Neural cell (in vitro differentiated cells): Measurements from ENCODE around the gene TNRC6C. TPM values are rescaled to one million over a fixed set of nuclear protein-coding genes. Genes with fewer than 3 reads are reported as not detected.

Experiments used
- H2AFZ ChIP-seq: fragments of 200-600, 300-800 bp; sonication (generic), shearing (Covaris generic); 2 replicates; pipeline ENCODE4 v1.6.0; 2014; ENCODE audit warnings: low read depth, mild to moderate bottlenecking, antibody characterized with exemption, low read length, moderate library complexity
- H3F3A ChIP-seq: fragments of 200-600 bp; shearing (Covaris generic); 2 replicates; pipeline ENCODE4 v1.6.1; 2016; ENCODE audit warnings: mild to moderate bottlenecking, moderate library complexity, mixed read lengths, antibody characterized with exemption, low read length; ENCODE audit not compliant: insufficient read depth, poor library complexity, severe bottlenecking
- H3K27ac ChIP-seq: fragments of 200-600, 300-800 bp; sonication (generic), shearing (Covaris generic); 2 replicates; pipeline ENCODE4 v1.5.1; 2014; ENCODE audit warnings: mild to moderate bottlenecking, low read length, moderate library complexity
- H3K27me3 ChIP-seq: fragments of 300-800, 200-600 bp; sonication (generic), shearing (Covaris generic); 2 replicates; pipeline ENCODE4 v1.6.0; 2014; ENCODE audit warnings: mild to moderate bottlenecking, low read depth, low read length, moderate library complexity; ENCODE audit not compliant: insufficient read depth
- H3K36me3 ChIP-seq: fragments of 300-800, 200-600 bp; sonication (generic), shearing (Covaris generic); 2 replicates; pipeline ENCODE4 v1.5.1; 2014; ENCODE audit warnings: mild to moderate bottlenecking, antibody characterized with exemption, low read length, moderate library complexity; ENCODE audit not compliant: insufficient read depth
- H3K4me2 ChIP-seq: fragments of 300-800, 200-600 bp; sonication (generic), shearing (Covaris generic); 2 replicates; pipeline ENCODE4 v1.6.0; 2014; ENCODE audit warnings: mild to moderate bottlenecking, low read length
- H3K4me3 ChIP-seq: fragments of 300-800, 200-600 bp; sonication (generic), shearing (Covaris generic); 2 replicates; pipeline ENCODE4 v1.5.1; 2014; ENCODE audit warnings: mild to moderate bottlenecking, low read length, moderate library complexity
- H3K79me2 ChIP-seq: fragments of 200-600 bp; shearing (Covaris generic); replicated peaks from 2 replicates; pipeline ENCODE4 v1.6.0; 2014; ENCODE audit warnings: mild to moderate bottlenecking, low read length, moderate library complexity; ENCODE audit not compliant: insufficient read depth
- H3K9ac ChIP-seq: fragments of 300-800, 200-600 bp; sonication (generic), shearing (Covaris generic); 2 replicates; pipeline ENCODE4 v1.6.1; 2016; ENCODE audit warnings: mild to moderate bottlenecking, low read length, mixed read lengths
- H3K9me2 ChIP-seq: fragments of 200-600 bp; shearing (Covaris generic); 2 replicates; pipeline ENCODE4 v1.6.1; 2016; ENCODE audit warnings: mild to moderate bottlenecking, low read length, mixed read lengths; ENCODE audit not compliant: insufficient read depth
- H3K9me3 ChIP-seq: fragments of 200-600, 300-800 bp; sonication (generic), shearing (Covaris generic); 2 replicates; pipeline ENCODE4 v1.6.1; 2016; ENCODE audit warnings: mild to moderate bottlenecking, mixed run types, low read length, moderate library complexity, mixed read lengths
- H4K20me1 ChIP-seq: fragments of 200-600 bp; shearing (Covaris generic); 2 replicates; pipeline ENCODE4 v1.6.1; 2016; ENCODE audit warnings: mild to moderate bottlenecking, mixed run types; ENCODE audit not compliant: insufficient read depth
- EP300 ChIP-seq: fragments of 450-650 bp; conservative IDR thresholded peaks from 2 replicates; pipeline ENCODE4 v1.6.1; 2014; ENCODE audit warnings: antibody characterized with exemption, mild to moderate bottlenecking, moderate library complexity; ENCODE audit not compliant: poor library complexity, severe bottlenecking
- EZH2 ChIP-seq: fragments of 200-600, 300-800 bp; shearing (Covaris generic), sonication (generic); IDR thresholded peaks from 2 replicates; pipeline ENCODE4 v1.6.1; 2014; ENCODE audit warnings: antibody characterized with exemption, low read length, borderline replicate concordance, mild to moderate bottlenecking; ENCODE audit not compliant: insufficient read depth, poor library complexity, severe bottlenecking
- MXI1 ChIP-seq: fragments of 450-650 bp; conservative IDR thresholded peaks from 2 replicates; pipeline ENCODE4 v1.6.1; 2014; ENCODE audit warnings: antibody characterized with exemption, mild to moderate bottlenecking; ENCODE audit not compliant: poor library complexity, severe bottlenecking
- POLR2AphosphoS5 ChIP-seq: IDR thresholded peaks from 2 replicates; pipeline ENCODE4 v1.6.1; 2012
- RAD21 ChIP-seq: fragments of 450-650 bp; conservative IDR thresholded peaks from 2 replicates; pipeline ENCODE4 v1.6.1; 2014; ENCODE audit warnings: antibody characterized with exemption, mild to moderate bottlenecking, moderate library complexity
- REST ChIP-seq: IDR thresholded peaks from 2 replicates; pipeline ENCODE4 v1.6.1; 2012; ENCODE audit warnings: borderline replicate concordance
- SMC3 ChIP-seq: fragments of 450-650 bp; conservative IDR thresholded peaks from 2 replicates; pipeline ENCODE4 v1.6.1; 2014; ENCODE audit warnings: antibody characterized with exemption, mild to moderate bottlenecking, moderate library complexity; ENCODE audit not compliant: poor library complexity
- TAF1 ChIP-seq: IDR thresholded peaks from 2 replicates; pipeline ENCODE4 v1.6.1; 2012; ENCODE audit warnings: low read depth
- polyA plus RNA-seq: library from polyadenylated mRNA; depleted of rRNA; stranded (reverse); fragments of >200 nt; gene quantifications from 2 replicates; pipeline ENCODE4 v1.2.3, GENCODE V29; 2014
- TF ChIP-seq, protein P1 (sequence below): fragments of 450-650 bp; IDR thresholded peaks from 2 replicates; pipeline ENCODE4 v1.5.1; 2014; ENCODE audit warnings: antibody characterized with exemption, mild to moderate bottlenecking, moderate library complexity; ENCODE audit not compliant: poor library complexity, severe bottlenecking

TNRC6C gene
- polyA plus RNA-seq, 1 donor from 2014 or later, result 15.4 TPM

DNA sequence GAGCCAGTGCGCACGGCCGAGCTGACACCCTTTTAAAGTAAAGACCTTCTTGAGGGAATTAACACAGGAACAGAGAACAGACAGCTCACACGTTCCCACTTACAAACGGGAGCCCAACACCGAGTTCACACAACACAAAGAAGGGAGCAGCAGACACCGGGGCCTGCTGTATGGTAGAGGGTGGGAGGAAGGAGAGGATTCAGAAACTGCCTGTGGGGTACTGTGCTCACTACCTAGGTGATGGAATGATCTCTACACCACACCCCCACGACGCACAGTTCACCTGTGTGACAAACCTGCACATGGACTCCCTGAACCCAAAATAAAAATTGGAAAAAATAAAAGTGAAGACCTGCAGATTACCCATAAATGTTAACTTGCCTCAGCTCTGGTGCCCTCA lies 137.6 kb downstream of the TNRC6C start:
- Histone ChIP-seq H3K4me2 (no peak overlapping the region), H3F3A (no peaks in the 10 kb centered on the region)

DNA sequence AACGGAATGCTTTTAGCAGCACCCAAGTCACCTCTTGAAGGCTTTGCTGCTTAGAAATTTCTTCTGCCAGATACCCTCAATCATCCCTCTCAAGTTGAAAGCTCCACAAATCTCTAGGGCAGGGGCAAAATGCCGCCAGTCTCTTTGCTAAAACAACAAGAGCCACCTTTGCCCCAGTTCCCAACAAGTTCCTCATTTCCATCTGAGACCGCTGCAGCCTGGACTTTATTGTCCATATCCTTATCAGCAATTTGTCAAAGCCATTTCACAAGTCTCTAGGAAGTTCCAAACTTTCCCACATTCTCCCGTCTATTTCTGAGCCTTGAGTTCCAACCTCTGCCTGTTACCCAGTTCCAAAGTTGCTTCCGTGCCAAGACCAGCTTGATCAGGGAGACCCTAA lies 142.6 kb downstream of the TNRC6C start:
- no peaks in the 10 kb centered on the region for H3F3A ChIP-seq
- no peak overlapping the region for H3K27ac ChIP-seq
- peaks cover 25% of the 10 kb centered on the region for H3K36me3 ChIP-seq
- H3K9me2 ChIP-seq, result no peaks in the 10 kb centered on the region
- no peaks in the 10 kb centered on the region for H3K79me2 ChIP-seq
- no peaks in the 10 kb centered on the region for H3K27me3 ChIP-seq
- no peaks in the 10 kb centered on the region for H3K9me3 ChIP-seq
- H4K20me1 ChIP-seq, result no peaks in the 10 kb centered on the region
- H3K4me3 ChIP-seq, result no peak overlapping the region
- no peak overlapping the region for H3K9ac ChIP-seq
- H3K4me2 ChIP-seq, result no peak overlapping the region
- H2AFZ ChIP-seq, result no peak overlapping the region
- TF ChIP-seq MXI1, result no peak
- TF ChIP-seq RAD21, result no peak
- TF ChIP-seq TAF1, result no peak
- TF ChIP-seq POLR2AphosphoS5, result no peak
- TF ChIP-seq EZH2, result no peak
- no peak for TF ChIP-seq EP300
- no peak for TF ChIP-seq REST
- TF ChIP-seq SMC3, result no peak

More for the DNA sequence above, 137.6 kb downstream of the TNRC6C start:
- Histone ChIP-seq H3K9me3 (no peaks in the 10 kb centered on the region), H3K9ac (no peak overlapping the region), H3K79me2 (no peaks in the 10 kb centered on the region), H3K27me3 (no peaks in the 10 kb centered on the region), H3K27ac (no peak overlapping the region), H3K9me2 (no peaks in the 10 kb centered on the region), H2AFZ (no peak overlapping the region), H4K20me1 (no peaks in the 10 kb centered on the region), H3K36me3 (peaks cover 44% of the 10 kb centered on the region), H3K4me3 (no peak overlapping the region)
- TF ChIP-seq POLR2AphosphoS5 (no peak), RAD21 (no peak), EZH2 (no peak), EP300 (no peak), TAF1 (no peak), MXI1 (no peak), REST (no peak), SMC3 (no peak)
- TF ChIP-seq, protein P1, sequence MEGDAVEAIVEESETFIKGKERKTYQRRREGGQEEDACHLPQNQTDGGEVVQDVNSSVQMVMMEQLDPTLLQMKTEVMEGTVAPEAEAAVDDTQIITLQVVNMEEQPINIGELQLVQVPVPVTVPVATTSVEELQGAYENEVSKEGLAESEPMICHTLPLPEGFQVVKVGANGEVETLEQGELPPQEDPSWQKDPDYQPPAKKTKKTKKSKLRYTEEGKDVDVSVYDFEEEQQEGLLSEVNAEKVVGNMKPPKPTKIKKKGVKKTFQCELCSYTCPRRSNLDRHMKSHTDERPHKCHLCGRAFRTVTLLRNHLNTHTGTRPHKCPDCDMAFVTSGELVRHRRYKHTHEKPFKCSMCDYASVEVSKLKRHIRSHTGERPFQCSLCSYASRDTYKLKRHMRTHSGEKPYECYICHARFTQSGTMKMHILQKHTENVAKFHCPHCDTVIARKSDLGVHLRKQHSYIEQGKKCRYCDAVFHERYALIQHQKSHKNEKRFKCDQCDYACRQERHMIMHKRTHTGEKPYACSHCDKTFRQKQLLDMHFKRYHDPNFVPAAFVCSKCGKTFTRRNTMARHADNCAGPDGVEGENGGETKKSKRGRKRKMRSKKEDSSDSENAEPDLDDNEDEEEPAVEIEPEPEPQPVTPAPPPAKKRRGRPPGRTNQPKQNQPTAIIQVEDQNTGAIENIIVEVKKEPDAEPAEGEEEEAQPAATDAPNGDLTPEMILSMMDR, result no peak
